Measurements from ENCODE around the gene ORM2.
"Not testable (repeated sequence)": the region's sequence is repeated elsewhere in the genome, so short reads cannot be mapped to it uniquely, and the experiment has no call there.

ORM2 gene

DNA sequence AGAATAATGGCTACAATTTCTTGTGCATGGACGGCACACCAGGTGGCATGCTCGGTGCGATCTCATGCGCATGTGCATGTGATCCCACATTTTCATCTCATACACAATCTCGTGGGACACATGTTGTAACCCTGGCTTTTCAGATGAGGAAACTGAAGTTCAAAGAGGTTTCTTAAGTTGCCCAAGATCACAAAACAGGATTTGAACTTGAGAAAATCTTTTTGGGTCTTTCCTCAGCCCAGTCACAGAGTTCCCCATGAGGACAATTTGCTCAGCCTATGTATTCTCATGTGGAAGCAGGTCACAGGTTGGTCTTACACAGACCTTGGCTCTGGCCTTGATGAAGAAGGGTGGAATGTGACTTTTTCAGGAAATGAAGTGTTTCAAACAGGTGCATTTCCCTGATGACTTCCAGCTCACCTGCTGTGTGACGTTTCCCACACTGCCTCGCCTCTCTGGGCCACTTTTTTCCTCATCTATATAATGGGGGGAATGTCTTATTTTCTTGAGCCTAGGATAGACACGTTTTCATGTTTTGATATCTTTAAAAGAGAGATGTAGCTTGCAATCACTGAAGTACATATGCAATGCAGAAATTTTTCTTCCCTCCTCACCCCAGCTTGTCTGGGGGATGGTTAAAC, 13.8 kb upstream of the ORM2 start:
- peak; percentile 70 for DNase-seq

GRCh38 chr9:114316605-114317230, 13.0 kb upstream of the ORM2 start:
- DNase-seq: no peak

- DNase-seq: peak; percentile 62
These were observed 11.9 kb upstream of the ORM2 start for GRCh38 chr9:114317665-114318357.

DNA sequence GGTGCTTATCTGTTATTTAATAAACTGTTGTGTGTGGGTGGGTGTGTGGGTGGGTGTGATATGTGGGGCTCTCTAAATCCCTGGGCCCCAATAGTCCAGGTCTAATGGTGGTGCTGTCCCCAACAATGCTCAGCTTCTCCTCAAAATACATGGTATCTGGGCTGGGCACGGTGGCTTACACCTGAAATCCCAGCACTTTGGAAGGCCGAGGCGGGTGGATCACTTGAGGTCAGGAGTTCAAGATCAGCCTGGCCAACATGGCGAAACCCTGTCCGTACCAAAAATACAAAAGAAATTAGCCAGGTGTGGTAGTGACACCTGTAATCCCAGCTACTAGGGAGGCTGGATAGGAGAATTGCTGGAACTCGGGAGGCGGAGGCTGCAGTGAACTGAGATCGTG, 11.3 kb upstream of the ORM2 start:
- DNase-seq: no peak

GRCh38 chr9:114319147-114319546, 10.5 kb upstream of the ORM2 start:
- no peak for DNase-seq

- DNase-seq: not testable (repeated sequence)
These were observed 9.0 kb upstream of the ORM2 start for GRCh38 chr9:114320710-114321109.

DNA sequence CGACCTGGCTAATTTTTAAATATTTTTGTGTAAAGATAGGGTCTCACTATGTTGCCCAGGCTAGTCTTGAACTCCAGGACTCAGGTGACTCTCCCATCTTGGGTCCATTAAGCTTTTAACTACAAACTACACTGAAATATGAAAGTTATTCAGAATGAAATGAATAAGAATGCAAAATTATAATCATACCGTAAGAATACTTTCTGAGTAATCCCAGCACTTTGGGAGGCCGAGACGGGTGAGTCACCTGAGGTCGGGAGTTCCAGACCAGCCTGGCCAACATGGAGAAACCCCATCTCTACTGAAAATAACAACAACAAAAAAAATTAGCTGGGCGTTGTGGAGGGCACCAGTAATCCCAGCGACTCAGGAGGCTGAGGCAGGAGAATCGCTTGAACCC, 7.9 kb upstream of the ORM2 start:
- no peak for DNase-seq

- DNase-seq: not testable (repeated sequence)
These were observed 7.4 kb upstream of the ORM2 start for GRCh38 chr9:114322160-114322818.

- DNase-seq: not testable (repeated sequence)
These were observed 6.7 kb upstream of the ORM2 start, which contains the start of gene ORM1 for GRCh38 chr9:114322831-114323531. Gene ORM1 (plus strand): TSS chr9:114323098. CDS start chr9:114323134, 36 bp downstream.

DNA sequence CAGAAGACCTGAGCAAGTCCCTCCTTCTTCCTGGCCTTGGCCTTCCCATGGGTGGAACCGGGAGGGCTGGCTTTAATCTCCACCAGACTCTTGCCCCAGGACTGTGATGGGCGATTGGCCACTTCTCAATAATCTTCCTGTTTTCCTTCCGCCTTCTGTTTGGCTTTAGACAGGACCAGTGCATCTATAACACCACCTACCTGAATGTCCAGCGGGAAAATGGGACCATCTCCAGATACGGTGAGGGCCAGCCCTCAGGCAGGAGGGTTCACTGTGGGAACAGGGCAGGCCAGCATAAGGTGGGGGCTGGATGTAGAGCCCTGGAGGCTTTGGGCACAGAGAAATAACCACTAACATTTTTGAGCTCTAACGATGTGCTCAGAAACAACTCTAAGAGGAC, 5.8 kb upstream of the ORM2 start:
- DNase-seq: not testable (repeated sequence)

- no peak for DNase-seq
These were observed 5.2 kb upstream of the ORM2 start for GRCh38 chr9:114324492-114324891.

DNA sequence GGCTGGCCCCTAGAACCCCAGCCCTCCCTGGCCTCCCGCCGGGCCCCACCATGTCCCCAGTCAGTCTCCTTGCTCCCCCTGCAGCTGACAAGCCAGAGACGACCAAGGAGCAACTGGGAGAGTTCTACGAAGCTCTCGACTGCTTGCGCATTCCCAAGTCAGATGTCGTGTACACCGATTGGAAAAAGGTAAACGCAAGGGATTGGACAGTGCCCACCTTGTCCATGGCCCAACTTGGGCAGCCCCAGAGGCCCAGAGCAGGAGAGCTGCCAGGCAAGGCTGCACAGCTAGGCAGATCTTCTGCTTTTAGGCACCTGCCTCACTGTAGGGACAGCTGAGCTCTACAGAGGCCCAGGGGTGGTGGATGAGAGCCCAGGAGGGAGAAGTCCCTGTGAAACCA, 4.7 kb upstream of the ORM2 start:
- not testable (repeated sequence) for DNase-seq

DNA sequence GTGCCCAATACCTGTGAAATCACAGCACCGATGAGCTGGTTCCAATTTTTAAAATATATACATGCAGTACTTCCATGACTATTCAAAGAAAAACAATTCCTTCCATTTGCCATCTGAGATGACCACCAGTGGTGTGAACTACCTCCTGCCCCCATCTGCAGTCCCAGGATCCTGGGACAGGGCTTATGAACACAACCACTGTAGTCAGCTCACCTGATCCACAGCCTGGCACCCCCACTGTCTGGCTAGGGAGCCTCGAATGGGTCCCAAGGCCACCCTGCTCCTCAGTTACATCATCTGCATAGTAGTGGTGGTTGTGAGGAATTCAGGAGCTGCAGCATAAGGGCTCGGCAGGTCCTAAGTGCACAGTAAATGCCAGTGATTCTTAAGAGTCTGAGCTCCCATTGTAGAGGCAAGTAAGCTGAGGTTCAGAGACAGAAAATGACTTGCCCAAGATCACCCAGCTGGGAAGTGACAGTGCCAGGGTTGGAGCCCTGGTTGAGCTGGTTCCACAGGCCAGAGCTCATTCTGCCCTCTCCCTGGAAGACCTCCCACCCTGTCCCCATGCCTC, 3.9 kb upstream of the ORM2 start:
- not testable (repeated sequence) for DNase-seq

- no peak for DNase-seq
These were observed 1.9 kb upstream of the ORM2 start for GRCh38 chr9:114327749-114328148.

DNA sequence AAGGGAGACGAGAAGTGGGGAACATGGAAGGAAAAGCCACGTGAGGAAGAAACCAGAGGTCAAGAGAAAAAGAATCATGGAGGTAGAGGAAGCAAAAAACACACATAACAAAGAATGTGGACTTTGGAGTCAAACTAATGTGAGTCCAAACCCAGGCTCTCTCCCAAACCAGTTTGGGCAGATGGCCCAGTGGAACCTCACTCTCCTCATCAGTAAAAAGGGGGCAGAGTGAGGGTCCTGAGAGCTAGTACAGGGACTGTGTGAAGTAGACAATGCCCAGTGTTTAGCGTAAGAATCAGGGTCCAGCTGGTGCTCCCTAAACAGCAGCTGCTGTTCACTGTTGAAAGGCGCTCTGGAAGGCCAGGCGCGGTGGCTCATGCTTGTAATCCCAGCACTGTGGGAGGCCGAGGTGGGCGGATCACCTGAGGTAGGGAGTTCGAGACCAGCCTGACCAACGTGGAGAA, 1.3 kb upstream of the ORM2 start:
- not testable (repeated sequence) for DNase-seq

DNA sequence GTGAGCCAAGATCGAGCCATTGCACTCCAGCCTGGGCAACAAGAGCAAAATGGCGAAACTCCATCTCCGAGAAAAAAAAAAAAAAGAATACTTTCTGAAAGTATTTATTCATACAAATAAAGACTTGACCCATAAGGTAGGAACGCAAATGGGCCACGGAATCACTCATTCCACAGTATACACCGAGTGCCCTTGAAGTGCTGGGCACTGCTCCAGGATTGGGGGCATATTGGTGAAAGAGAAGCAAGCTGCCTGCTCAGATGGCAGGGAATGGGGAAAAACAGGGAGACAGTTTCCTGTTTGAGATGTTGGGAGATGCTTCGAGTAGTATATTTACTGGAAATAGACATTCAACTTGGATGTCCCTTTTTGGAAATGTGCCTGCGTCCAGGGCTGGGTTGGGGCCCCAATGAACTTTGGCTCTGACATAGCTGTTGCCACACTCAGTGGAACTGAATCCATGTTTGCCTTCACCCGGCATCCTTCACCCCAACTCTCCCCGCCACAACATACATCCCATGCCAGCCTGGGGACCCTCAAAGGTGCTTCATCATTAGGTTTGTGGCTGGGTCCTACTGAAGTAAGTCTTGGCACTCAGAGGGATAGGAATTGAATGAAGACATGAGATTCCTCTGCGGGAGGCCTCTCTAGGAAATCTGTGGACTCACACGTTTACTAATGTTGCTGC, 588 bp upstream of the ORM2 start:
- not testable (repeated sequence) for DNase-seq

GRCh38 chr9:114330636-114331035, 967 bp downstream of the ORM2 start:
- DNase-seq: no peak

- DNase-seq: not testable (repeated sequence)
These were observed 1.8 kb downstream of the ORM2 start for GRCh38 chr9:114331229-114332195.

DNA sequence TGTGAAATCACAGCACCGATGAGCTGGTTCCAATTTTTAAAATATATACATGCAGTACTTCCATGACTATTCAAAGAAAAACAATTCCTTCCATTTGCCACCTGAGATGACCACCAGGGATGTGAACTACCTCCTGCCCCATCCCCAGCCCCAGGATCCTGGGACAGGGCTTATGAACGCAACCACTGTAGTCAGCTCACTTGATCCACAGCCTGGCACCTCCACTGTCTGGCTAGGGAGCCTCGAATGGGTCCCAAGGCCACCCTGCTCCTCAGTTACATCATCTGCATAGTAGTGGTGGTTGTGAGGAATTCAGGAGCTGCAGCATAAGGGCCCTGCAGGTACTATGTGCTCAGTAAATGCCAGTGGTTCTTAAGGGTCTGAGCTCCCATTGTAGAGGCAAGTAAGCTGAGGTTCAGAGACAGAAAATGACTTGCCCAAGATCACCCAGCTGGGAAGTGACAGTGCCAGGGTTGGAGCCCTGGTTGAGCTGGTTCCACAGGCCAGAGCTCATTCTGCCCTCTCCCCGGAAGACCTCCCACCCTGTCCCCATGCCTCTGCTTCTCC, 2.9 kb downstream of the ORM2 start:
- not testable (repeated sequence) for DNase-seq

GRCh38 chr9:114333718-114334117, 4.0 kb downstream of the ORM2 start:
- not testable (repeated sequence) for DNase-seq
